ENCODE data around the gene CBX1. TPM values are rescaled to one million over a fixed set of nuclear protein-coding genes. Genes with fewer than 3 reads are reported as not detected.

CBX1 gene
- total RNA-seq, 2 donors from 2014 or later: 173 to 230 TPM

DNA sequence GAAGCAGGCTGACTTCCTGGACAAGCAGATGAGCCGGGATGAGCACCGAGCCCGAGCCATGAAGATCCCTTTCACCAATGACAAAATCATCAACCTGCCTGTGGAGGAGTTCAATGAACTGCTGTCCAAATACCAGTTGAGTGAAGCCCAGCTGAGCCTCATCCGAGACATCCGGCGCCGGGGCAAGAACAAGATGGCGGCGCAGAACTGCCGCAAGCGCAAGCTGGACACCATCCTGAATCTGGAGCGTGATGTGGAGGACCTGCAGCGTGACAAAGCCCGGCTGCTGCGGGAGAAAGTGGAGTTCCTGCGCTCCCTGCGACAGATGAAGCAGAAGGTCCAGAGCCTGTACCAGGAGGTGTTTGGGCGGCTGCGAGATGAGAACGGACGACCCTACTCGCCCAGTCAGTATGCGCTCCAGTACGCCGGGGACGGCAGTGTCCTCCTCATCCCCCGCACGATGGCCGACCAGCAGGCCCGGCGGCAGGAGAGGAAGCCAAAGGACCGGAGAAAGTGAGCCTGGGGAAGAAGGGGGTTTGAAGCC lies 42.1 kb downstream of the CBX1 start:
- no peaks in the 10 kb centered on the region for H3K27me3 ChIP-seq (ENCODE audit: control insufficient read depth, insufficient read depth, low read length, poor library complexity, severe bottlenecking)
- no peaks in the 10 kb centered on the region for H3K9me3 ChIP-seq (ENCODE audit: control insufficient read depth, low read length)
- no peak overlapping the region for H3K4me3 ChIP-seq (ENCODE audit: low read length)
- Mint-ChIP-seq H3K27ac (peak overlapping the region; percentile 55), H3K36me3 (ENCODE audit: low read depth) (peaks cover 71% of the 10 kb centered on the region), H3K4me3 (no peak overlapping the region), H3K27me3 (ENCODE audit: insufficient read depth) (no peaks in the 10 kb centered on the region), H3K4me1 (peaks cover 25% of the 10 kb centered on the region), H3K9me3 (no peaks in the 10 kb centered on the region)
- no peak for DNase-seq
- H3K27ac ChIP-seq (ENCODE audit: low read depth, low read length): no peak overlapping the region
- H3K9ac ChIP-seq (ENCODE audit: extremely low read depth, low read length, poor library complexity, severe bottlenecking): no peak overlapping the region
- H3K36me3 ChIP-seq (ENCODE audit: control insufficient read depth, insufficient read depth, low read length): peaks cover 84% of the 10 kb centered on the region
- TF ChIP-seq CTCF (conservative IDR thresholded peaks at IDR 0.05): no peak
- H3K4me1 ChIP-seq (ENCODE audit: control insufficient read depth, insufficient read depth, low read length): peaks cover 13% of the 10 kb centered on the region
- 95 to 96% methylated on average over 32 of the region's 32 CpGs for WGBS, 2 experiments (ENCODE audit: insufficient coverage in 1 of 2, insufficient read length in 1 of 2)

DNA sequence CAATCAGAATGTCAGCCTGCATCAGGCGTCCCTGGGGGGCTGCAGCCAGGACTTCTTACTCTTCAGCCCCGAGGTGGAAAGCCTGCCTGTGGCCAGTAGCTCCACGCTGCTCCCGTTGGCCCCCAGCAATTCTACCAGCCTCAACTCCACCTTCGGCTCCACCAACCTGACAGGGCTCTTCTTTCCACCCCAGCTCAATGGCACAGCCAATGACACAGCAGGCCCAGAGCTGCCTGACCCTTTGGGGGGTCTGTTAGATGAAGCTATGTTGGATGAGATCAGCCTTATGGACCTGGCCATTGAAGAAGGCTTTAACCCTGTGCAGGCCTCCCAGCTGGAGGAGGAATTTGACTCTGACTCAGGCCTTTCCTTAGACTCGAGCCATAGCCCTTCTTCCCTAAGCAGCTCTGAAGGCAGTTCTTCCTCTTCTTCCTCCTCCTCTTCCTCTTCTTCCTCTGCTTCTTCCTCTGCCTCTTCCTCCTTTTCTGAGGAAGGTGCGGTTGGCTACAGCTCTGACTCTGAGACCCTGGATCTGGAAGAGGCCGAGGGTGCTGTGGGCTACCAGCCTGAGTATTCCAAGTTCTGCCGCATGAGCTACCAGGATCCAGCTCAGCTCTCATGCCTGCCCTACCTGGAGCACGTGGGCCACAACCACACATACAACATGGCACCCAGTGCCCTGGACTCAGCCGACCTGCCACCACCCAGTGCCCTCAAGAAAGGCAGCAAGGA lies 42.7 kb downstream of the CBX1 start:
- peaks cover 86% of the 10 kb centered on the region for H3K36me3 ChIP-seq (ENCODE audit: control insufficient read depth, insufficient read depth, low read length)

DNA sequence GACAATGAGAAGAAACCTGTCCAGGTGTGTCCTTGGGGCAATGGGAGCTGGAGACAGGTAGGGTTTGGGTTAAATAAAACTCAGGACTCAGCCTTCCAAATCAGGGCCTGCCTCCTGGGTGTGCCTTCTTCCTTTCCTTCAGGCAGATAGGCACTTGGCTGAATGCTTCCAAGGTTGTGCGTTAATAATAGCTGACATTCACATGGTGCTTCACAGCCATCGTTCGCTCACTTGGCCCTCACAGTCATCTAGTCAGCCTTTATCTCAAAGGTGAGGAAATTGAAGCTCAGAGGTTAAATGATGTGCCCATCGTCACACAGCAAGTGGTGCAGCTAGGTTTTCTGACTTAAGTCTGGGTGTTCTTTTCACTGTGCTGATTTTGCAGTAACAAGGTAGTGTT lies 43.7 kb downstream of the CBX1 start:
- H3K27me3 Mint-ChIP-seq (ENCODE audit: insufficient read depth): no peaks in the 10 kb centered on the region
- peaks cover 23% of the 10 kb centered on the region for H3K4me1 ChIP-seq (ENCODE audit: control insufficient read depth, insufficient read depth, low read length)
- no peak for TF ChIP-seq CTCF (conservative IDR thresholded peaks at IDR 0.05)
- DNase-seq: peak; percentile 77
- H3K4me1 Mint-ChIP-seq: peaks cover 40% of the 10 kb centered on the region
- H3K27ac Mint-ChIP-seq: no peak overlapping the region
- peaks cover 86% of the 10 kb centered on the region for H3K36me3 ChIP-seq (ENCODE audit: control insufficient read depth, insufficient read depth, low read length)
- H3K27me3 ChIP-seq (ENCODE audit: control insufficient read depth, insufficient read depth, low read length, poor library complexity, severe bottlenecking): no peaks in the 10 kb centered on the region
- H3K36me3 Mint-ChIP-seq (ENCODE audit: low read depth): peaks cover 67% of the 10 kb centered on the region
- H3K27ac ChIP-seq (ENCODE audit: low read depth, low read length): no peak overlapping the region
- H3K4me3 ChIP-seq (ENCODE audit: low read length): no peak overlapping the region
- WGBS, 2 experiments (ENCODE audit: insufficient coverage in 1 of 2, insufficient read length in 1 of 2): 67 to 83% methylated on average over 3 to 4 of the region's 4 CpGs
- no peaks in the 10 kb centered on the region for H3K9me3 Mint-ChIP-seq
- no peak overlapping the region for H3K4me3 Mint-ChIP-seq
- no peaks in the 10 kb centered on the region for H3K9me3 ChIP-seq (ENCODE audit: control insufficient read depth, low read length)
- H3K9ac ChIP-seq (ENCODE audit: extremely low read depth, low read length, poor library complexity, severe bottlenecking): no peak overlapping the region

More for the DNA sequence above, 42.7 kb downstream of the CBX1 start:
- H3K27ac ChIP-seq (ENCODE audit: low read depth, low read length): no peak overlapping the region
- H3K9me3 Mint-ChIP-seq: no peaks in the 10 kb centered on the region
- peak overlapping the region; percentile 64 for H3K27ac Mint-ChIP-seq
- 94 to 98% methylated on average over 7 to 11 of the region's 11 CpGs for WGBS, 2 experiments (ENCODE audit: insufficient coverage in 1 of 2, insufficient read length in 1 of 2)
- H3K9ac ChIP-seq (ENCODE audit: extremely low read depth, low read length, poor library complexity, severe bottlenecking): no peak overlapping the region
- peaks cover 68% of the 10 kb centered on the region for H3K36me3 Mint-ChIP-seq (ENCODE audit: low read depth)
- H3K4me3 Mint-ChIP-seq: no peak overlapping the region
- H3K4me1 Mint-ChIP-seq: peaks cover 31% of the 10 kb centered on the region
- H3K4me3 ChIP-seq (ENCODE audit: low read length): no peak overlapping the region
- H3K27me3 ChIP-seq (ENCODE audit: control insufficient read depth, insufficient read depth, low read length, poor library complexity, severe bottlenecking): no peaks in the 10 kb centered on the region
- peaks cover 17% of the 10 kb centered on the region for H3K4me1 ChIP-seq (ENCODE audit: control insufficient read depth, insufficient read depth, low read length)
- TF ChIP-seq CTCF (conservative IDR thresholded peaks at IDR 0.05): no peak
- no peak for DNase-seq
- no peaks in the 10 kb centered on the region for H3K9me3 ChIP-seq (ENCODE audit: control insufficient read depth, low read length)
- no peaks in the 10 kb centered on the region for H3K27me3 Mint-ChIP-seq (ENCODE audit: insufficient read depth)
